ENCODE data around the gene FAAP24.
"Not testable (repeated sequence)": the region's sequence is repeated elsewhere in the genome, so short reads cannot be mapped to it uniquely, and the experiment has no call there.

Gene FAAP24

GRCh38 chr19:33000510-33000909 lies 28.5 kb downstream of the FAAP24 start:
- DNase-seq, result no peak

DNA sequence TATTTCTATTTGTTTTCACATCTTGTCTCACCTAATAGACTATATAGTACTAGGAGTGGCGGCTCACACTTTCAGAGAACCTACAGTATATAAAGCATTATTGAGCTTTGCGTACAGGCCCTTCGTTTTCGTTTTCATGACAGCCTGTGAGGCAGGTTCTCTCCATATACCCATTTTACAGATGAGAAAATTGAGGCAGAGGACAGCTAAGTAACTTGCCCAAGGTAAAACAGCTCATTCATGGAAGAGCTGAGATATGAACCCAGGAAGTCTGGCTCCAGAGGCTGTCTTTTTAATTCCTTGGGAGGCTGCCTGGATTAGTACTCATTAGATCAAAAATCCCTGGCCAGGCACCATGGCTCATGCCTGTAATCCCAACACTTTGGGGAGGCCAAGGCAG lies 28.9 kb downstream of the FAAP24 start:
- no peak for DNase-seq

- not testable (repeated sequence) for DNase-seq
Measured at GRCh38 chr19:33002126-33002865, 30.3 kb downstream of the FAAP24 start.

GRCh38 chr19:33003424-33004024 lies 31.5 kb downstream of the FAAP24 start:
- not testable (repeated sequence) for DNase-seq

DNA sequence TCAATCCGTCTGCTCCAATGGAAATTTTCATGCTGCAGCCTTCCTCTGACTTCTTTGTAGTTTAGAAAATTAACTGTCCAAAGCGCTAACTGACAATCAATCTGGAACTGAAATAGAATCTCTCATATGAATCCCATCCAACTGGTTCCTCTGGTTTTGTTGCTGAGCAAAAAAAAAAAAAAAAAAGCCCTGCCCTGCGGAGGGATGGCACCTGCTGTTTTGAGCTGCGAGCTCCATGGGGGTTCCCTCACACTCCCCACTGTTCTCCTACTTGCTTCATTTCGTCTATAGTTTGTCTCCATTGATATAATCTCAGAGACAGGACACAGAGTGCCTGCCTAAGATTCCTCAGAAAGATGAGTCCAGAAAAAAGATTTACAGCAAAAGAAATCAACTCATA lies 33.4 kb downstream of the FAAP24 start:
- no peak for DNase-seq

DNA sequence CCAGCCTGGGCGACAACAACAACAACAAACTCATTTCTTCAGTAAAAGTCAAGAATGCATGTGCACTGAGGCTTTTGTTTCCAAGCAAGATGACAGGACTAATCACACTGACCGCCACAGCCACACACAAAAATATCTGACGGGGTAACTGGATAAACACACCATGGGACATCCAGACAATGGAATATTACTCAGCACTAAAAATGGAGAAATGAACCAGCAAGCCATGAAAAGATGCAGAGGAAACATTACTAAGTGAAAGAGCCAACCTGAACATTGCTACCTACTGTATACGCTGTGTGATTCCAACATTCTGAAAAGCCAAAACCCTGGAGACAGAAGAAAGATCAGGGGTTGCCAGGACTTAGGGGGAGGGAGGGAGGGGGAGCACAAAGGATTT lies 36.7 kb downstream of the FAAP24 start:
- DNase-seq, result no peak

- DNase-seq, result not testable (repeated sequence)
Measured at GRCh38 chr19:33010891-33011290, 38.8 kb downstream of the FAAP24 start.

GRCh38 chr19:33022472-33023116 lies 50.6 kb downstream of the FAAP24 start:
- no peak for DNase-seq

DNA sequence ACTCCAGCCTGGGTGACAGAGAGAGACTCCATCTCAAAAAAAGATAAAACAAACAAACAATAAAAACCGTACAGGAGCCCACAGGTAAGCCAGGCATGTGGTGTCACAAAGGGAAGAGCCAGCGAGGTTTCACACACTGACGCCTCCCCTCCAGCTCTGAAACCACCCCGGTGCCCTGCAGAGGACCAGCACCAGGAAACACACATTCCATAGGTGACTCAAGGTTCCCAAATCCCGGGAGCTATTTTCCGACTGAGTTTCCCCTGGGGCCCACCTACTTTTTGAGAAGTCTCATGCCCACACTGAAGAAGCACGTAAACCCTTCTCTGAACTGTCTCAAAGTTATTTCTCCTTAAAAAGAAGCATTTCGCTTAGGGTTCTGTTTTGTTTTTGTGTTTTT lies 52.4 kb downstream of the FAAP24 start:
- no peak for DNase-seq

DNA sequence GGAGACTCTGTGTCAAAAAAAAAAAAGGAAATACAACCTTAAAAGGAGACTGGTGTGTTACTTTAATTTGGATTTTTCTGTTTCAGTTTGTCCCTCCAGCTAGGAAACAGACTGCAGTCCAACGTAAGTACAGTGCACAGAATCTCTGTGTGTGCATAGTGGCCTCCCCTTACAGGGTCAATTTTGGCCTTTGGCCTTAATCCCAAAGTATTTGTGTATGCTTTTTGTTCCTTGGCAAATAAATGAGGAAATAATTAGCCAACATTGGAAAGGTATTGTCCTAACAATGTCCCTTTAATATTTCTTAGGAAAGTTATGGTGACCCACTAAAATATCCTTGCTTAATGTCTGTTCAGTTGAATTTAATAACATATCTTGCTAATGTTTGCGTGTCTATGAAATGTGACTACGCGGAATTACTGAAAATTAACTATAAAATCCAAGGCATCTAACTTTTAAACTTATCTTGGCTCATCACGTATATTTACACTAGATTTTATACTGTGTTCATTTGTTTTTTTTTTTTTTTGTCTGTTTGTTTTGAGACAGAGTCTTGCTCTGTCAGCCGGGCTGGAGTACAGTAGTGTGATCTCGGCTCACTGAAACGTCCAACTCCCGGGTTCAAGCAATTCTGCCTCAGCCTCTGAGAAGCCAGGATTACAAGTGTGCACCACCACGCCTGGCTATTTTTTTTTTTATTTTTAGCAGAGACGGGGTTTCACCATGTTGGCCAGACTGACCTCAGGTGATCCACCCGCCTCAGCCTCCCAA lies 53.6 kb downstream of the FAAP24 start:
- DNase-seq, result not testable (repeated sequence)

- not testable (repeated sequence) for DNase-seq
Measured at GRCh38 chr19:33026602-33027001, 54.6 kb downstream of the FAAP24 start.
